HG02885 (cell line): Measurements from ENCODE around the gene TPP2.
A peak's percentile ranks its signal among the peaks of the same experiment; 100 is the strongest.

Experiments used
- ATAC-seq: cut with Tn5 transposase; IDR thresholded peaks from one replicate; pipeline ENCODE4 v1.9.1; 2021; ENCODE audit warnings: mild to moderate bottlenecking; ENCODE audit not compliant: unreplicated experiment, poor library complexity

Gene TPP2

DNA sequence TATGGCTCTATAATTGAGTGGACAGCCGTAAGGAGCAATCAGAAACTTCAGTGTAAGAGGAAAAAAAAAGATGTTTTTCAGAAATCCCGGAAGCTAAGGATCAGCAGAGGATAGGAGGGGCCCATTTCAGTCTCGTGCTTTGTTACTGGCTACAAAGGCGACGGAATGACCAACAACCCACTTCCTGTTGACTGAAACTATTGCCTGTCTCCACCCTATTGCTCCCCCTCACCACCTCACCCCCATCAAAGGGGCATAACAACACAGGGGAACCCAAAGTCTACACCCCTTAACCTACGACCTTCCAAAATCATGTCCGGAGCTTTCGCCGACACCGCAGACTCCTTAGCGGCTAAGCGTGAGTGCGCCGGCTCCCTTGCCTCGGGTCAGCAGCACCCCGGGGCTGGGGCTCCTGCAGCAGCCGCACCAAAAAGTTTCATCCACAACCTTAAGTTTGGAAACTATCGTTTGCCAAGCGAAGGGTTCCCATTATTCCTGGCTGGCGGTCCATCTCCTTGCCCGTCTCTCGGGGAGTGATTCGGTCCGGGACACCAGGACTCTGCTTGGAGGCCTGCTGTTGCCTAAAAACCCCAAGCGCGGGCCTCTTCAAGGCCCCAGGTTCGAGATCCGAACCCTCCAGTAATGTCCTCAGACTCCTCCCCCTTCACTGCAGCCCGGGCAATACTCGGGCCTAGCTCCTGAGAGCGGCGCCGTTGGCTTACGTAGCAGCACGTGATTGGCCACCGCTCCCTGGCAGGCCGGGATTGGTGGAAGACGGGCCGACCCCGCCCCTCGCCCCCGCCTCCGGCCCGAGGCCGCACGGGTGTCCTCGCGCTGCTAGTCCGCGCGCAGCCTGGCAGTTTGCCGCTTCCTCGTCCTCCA lies at the start of gene TPP2:
Gene TPP2, plus strand, starts transcription at position 840 of the 882 bp plus-strand sequence. CDS start 53 bp downstream, outside the sequence.
- peak; percentile 78 for ATAC-seq

DNA sequence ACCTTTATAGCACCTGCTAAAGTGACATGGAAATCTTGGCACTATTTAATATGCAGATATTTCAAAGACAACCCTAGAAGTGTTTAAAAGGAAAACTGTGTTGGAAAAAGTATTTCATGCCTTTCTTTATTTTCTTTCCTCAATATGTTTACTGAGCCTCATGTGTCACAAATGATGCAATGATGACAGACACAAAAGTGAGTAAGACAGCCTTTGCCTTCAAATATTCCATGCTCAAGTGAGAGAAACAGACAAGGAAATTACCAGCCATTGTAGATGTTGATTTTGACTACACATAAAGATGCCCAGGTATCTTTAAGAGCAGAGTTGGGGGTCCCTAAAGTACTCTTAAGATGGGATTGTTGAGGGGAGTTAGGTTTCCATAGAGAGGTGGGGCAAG lies 48.0 kb upstream of the TPP2 start:
- ATAC-seq, result no peak

DNA sequence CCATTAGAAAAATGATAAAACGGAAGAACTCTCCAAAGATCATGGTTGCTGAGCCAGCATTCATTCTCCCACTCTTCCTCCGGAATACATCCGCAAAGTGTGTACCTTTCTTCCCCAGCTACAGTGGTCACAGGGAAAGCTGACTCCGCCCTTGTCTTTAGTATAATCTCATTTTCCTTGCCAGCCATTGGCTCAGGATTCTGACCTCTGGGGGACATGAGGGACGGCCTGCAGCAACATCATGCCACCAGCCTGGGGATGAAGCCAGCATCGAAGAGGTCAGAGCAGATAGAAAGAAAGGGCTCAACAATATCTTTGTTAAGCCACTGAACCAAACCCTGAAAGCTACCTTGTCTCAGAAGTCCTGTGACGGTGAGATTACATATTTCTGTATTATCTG lies 46.3 kb upstream of the TPP2 start:
- ATAC-seq, result no peak

DNA sequence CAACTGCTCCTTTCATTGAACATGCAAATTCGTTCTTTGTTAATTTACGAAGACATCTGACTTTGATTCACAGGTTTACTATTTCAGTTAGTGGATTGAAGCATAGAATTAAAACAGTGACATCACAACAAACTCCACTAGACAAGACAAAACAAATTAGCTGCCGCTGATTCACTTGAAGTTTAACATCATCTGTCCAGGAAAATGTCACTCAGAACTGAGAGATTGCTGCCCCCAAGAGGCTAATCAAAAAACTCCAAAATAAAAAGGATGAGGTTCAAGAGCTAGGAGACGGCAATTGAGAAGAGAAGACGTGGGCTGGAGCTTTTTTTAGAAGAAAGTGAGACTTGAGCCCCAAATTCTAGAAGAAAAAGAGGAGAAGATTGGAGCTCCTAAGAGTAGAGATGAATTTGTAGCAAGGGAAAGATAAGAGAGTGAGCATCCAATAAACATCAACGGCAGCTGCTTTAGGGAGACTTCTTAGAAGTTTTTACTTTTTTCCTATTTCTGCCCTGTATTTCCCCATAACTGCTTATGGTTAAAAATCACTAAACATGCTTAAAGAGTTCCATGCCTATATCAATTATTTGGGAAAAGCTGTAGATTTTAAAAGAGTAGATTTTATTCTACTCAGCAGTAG lies 40.8 kb upstream of the TPP2 start:
- peak; percentile 83 for ATAC-seq

DNA sequence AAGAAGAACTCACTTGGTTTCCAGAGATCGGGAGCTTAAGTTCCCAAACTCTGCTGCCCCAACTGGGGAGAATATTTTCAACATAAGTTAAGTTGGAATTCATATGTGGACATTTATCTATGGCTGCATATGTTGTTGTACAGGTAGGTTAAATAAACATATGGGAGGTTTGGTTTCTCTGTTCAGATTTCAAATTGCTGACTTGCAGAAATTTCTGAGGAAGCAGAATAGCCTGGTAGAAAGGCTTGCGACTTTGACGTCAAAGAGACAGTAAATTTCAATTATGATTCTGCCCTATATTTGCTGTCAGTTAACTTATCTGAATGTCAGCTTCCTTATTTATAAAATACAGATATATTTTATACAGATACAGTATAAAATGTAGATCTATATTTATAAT lies 40.0 kb upstream of the TPP2 start:
- no peak for ATAC-seq

DNA sequence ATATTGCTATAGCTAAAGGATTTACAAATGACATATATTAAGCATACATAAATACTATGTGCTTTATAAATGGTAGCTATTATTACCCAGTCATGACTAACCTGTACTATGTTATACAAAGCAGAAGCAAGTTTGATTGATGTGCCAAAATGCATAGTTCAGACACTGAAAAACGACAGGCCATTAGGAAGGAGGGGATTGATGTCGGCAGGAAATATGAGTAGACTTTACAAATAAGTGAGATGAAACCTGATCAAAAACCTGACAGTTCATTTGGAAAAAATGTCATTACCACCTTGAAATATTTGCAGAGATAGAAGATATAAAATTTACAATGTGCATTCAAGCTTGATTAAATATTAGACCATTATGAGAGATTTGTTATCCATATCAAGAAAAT lies 38.8 kb upstream of the TPP2 start:
- ATAC-seq, result no peak

DNA sequence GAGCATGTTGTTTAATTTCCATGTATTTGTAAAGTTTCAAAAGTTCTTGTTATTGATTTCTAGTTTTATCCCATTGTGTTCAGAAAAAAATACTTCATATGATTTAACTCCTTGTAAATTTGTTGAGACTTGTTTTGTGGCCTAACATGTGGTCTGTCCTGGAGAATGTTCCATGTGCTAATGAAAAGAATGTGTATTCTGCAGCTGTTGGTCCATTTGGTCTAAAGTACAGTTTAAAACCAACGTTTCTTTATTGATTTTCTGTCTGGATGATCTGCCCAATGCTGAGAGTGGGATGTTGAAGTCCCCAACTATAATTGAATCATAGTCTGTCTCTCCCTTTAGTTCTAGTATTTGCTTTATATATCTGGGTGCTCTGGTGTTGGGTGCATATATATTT lies 34.9 kb upstream of the TPP2 start:
- no peak for ATAC-seq

DNA sequence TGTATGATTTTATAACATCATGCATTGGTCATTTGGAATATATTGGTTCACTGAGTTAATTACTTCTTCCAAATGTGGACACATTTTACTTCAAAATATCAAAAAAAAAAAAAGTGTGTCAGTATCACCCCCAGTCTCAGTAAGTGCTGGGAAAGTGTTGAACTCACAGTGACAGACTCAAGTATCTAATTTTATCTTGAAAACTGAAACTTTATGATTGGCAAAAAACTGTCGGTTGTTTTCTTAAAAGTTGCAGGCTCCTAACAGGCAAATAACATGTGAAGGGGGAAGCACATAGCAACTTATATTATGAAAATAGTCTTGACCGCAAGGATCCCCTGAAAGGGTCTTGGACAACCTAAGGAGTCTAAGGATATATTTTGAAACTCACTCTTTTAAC lies 33.5 kb upstream of the TPP2 start:
- ATAC-seq, result no peak

DNA sequence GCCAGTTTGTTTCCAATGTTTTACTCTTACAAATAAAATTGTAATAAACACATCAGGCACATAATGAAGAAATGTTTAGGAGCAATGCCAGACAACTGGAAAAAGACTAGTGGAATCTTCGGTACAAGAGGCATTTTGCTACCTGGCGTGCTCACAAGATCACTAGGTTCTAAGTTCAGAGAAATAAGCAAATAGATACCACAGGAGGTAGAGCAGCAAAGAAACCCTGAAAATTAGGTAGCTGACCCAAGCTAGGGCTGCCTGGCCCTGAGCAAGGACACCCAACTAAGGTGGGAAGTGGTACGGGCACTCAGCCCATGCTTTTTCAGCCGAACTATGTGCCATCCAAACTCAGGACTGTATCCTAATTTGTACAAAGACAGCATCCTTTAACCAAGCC lies 32.2 kb upstream of the TPP2 start:
- no peak for ATAC-seq

DNA sequence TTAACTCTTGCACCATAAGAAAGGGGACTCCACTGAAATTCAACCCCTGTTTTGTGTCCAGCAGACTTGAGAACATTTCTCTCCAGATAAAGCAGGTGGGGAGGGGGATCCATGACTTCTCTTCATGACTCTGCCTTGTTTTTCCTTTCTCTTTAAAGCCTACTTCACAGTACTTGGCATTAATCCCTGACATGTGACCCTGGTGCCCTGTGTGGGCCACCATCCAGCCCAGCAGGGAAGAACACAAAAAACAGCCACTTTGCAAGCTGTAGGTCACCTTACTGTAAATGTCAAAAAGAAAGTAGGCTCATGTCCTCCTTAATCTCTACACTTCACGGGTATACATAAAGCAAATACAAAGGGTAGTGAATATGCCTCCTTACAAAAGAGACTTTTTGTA lies 30.3 kb upstream of the TPP2 start:
- ATAC-seq, result no peak

DNA sequence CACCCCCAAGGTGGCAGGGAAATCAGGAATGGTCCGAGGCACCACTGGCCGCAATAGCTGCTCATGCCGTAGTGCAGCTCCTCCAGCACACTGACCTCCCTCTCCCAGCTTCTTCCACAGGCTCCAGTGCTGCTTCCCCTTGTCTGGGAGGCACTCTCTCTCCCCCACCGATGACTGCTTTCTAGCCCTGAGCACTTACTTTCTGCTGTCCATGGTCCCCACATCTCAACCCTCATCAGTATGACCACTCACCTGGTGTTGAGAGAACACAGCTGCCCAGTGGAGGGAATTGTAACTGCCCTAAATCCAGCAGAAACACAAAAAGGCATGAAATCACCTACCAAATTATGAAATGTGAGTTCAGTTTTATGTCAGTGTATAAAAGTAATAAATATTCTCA lies 28.9 kb upstream of the TPP2 start:
- ATAC-seq, result no peak

DNA sequence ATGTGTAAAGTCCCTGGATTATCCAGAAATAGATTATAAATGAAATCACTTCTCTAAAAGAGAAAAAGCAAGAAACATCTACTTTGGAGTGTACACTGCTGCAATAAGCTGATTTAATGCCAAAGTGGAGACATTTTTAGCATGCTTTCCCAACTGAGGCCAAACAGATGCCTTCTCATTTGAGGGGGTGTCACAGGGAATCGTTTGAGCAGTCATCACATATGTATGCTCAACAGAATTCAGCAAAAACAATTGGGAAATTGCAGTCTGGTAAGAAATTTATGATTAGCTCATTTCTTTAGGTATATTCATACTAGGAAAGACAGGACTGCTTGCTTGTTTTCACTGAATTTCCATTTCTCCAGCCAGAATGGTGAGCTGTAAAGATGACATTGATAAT lies 27.3 kb upstream of the TPP2 start:
- ATAC-seq, result no peak

DNA sequence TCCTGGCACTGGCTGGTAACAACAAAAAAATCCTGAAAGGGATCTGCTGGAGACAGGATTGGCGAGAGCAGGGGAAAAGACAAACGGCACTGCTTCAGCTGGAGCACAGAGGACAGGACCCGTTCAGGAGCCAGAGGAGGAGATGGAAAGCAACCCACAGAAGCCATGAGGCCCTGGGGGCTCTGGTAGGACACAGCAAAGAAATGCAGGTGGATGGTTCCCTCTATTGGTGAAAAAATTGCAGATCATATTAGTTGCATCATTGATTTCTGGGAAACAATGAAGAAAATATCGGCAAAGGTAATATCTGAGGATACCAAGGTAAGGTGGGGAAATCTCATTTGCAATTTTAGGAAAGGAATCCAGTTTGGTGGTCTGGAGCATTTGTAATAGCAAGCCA lies 25.7 kb upstream of the TPP2 start:
- no peak for ATAC-seq

DNA sequence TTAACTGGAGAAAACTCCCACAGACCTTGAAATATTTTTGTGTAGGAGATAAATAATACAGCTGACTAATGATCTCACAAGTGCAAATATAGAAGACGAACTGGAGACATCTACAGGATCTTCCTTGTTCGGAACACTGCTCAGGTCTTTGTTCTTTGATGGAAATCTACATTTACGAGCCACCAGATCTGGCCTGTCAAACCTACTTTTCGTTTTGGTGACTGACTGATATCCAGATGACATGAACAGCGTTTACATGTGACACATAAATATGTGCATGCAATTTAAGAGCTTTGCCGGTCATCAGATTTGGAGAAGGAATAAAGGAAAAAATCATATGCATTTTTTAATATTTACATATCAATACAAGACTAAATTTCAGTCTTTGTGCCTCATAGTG lies 24.5 kb upstream of the TPP2 start:
- ATAC-seq, result no peak

DNA sequence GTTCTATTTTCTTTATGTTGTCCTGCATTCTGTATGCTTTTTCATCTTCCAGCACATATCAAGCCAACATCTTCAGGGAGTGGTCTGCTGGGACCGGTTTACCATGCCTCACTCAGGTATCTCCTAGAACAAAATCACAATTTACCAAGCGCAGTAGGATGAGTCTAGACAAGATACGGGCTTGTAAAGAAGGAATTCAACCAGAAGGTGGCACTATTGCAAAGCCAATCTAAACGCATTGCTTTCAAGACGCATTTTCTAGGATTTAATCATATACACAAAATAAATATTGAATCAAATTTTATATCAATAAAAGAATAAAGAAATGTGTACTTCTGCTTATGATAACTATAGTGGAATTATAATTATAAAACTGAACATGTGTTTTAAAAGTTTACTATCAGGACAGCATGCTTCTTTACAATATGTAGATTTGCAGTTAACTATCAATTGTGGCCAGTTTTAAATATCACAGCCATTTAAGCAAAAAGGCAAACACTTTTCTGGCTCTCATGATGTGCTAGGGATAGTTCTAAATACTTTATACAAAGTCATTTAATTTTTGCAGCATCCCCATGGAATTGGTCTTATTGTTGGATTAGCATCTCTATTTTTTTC lies 16.1 kb upstream of the TPP2 start:
- peak; percentile 66 for ATAC-seq

DNA sequence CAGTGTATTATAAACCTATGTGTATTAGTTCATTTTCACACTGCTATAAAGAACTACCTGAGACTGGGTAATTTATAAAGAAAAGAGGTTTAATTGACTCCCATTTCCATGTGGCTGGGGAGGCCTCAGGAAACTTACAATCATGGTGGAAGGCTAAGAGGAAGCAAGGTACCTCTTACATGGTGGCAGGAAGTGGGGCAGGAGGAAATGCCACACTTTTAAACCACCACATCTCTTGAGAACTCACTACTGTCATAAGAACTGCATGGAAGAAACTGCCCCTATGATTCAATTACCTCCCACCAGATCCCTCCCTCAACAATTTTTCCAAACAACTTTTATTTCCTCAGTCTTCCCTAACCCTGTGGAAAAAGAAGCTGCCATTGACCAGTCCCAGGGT lies 14.5 kb upstream of the TPP2 start:
- ATAC-seq, result no peak

DNA sequence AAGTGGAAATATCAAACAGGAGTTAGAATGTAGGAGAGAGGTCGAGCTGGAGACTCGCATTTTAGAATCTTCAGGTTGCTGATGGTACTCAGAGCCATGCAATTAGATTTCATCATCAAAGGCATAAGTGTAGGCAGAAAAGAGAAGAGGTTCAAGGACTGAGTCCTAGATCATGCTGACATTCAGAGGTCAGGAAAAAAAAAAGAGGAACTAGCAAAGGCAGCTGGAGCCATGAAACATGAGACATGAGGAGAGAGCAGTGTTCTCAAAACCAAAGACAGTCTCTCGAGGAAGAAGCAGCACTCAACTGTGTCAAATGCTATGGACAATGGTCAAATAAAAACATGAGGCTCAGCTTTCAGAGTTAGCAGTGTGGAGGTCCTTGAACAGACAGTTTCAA lies 12.4 kb upstream of the TPP2 start:
- peak; percentile 79 for ATAC-seq

DNA sequence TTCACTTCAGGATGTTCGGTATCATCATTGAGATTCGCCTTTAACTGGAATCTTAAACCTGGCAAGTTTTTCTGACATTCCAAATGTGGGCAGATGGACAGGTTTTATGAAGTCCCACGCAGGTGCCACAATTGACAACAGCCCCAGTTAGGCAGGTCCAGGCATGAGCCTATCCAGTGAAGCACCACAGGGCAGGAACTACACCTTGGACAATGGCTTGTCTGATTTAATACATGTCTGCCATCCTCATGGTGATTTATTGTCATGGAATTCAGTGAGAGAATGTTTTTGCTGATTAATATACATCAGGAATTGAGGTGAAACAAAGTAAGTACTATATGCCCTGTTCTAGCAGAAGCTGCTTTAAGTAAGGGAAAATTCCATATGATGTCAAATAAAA lies 10.2 kb upstream of the TPP2 start:
- no peak for ATAC-seq

DNA sequence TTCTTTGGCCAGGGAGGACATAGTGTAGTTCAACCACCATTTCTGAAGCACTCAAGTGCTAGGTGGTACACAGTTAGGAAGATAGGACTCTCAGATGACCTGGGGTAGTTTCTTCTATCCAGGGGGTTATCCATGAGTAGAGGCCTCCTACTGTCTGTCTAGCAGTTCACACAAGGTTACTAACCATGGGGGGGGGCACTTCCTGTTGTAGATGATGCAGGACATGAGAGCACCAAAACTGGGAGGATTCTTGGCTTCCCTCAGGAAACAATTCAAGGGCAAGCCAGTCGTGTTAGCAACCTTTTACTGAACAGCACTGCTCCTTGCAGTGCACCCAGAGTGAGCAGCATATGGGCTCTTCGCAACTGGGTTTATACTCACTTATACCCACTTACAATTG lies 8.9 kb upstream of the TPP2 start:
- no peak for ATAC-seq

DNA sequence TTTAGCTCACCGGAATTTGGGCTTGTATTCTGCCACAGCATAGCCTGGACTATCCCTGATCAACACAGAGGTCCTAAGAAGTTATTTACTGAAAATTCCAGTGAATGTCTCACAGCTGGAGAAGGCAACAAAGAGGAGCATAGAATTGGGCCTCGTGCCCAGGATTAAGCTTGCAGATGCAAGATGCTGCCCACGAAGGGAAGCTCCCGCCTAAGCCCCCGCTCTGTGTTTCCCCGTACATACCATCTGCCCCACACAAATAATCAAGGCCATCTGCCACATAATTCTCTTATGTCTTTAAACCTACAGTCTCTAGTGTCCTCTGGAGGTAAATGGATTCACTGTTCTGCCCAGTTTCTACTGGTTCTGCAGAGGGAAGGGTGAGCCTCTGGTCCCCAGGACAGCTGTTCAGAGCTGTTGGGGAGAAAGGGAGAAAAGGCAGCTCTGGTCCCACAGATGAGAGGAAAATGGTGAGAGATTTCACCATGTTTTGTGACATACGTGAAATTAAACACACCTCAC lies 7.4 kb upstream of the TPP2 start:
- ATAC-seq, result no peak
